HG03432 (cell line): ENCODE measurements around the gene PRKCI.
"Not testable (repeated sequence)": the region's sequence is repeated elsewhere in the genome, so short reads cannot be mapped to it uniquely, and the experiment has no call there.

Experiments
- ATAC-seq: cut with Tn5 transposase; IDR thresholded peaks from one replicate; pipeline ENCODE4 v1.9.1; 2021; ENCODE audit warnings: mild to moderate bottlenecking, moderate library complexity; ENCODE audit not compliant: unreplicated experiment

The PRKCI gene

GRCh38 chr3:170221924-170222646 lies at the start of gene PRKCI:
PRKCI (plus strand) TSS chr3:170222424; CDS start chr3:170222670, 246 bp downstream.
- peak; percentile 98 for ATAC-seq

- no peak for ATAC-seq
These were observed 43.6 kb upstream of the PRKCI start for GRCh38 chr3:170178651-170179050.

GRCh38 chr3:170179432-170179831 lies 42.8 kb upstream of the PRKCI start:
- ATAC-seq: no peak

GRCh38 chr3:170180079-170180907 lies 41.9 kb upstream of the PRKCI start:
- peak; percentile 28 for ATAC-seq

- peak; percentile 87 for ATAC-seq
These were observed 41.0 kb upstream of the PRKCI start, which contains the start of gene PHC3 for GRCh38 chr3:170180908-170181885. PHC3 (minus strand) TSS chr3:170181733; CDS start chr3:170181715, 18 bp downstream.

- ATAC-seq: peak; percentile 23
These were observed 32.6 kb upstream of the PRKCI start for GRCh38 chr3:170189398-170190256.

GRCh38 chr3:170195759-170196158 lies 26.5 kb upstream of the PRKCI start:
- not testable (repeated sequence) for ATAC-seq

- no peak for ATAC-seq
These were observed 25.4 kb upstream of the PRKCI start for GRCh38 chr3:170196833-170197232.

GRCh38 chr3:170200987-170201386 lies 21.2 kb upstream of the PRKCI start:
- ATAC-seq: no peak

- no peak for ATAC-seq
These were observed 20.7 kb upstream of the PRKCI start for GRCh38 chr3:170201527-170201926.

GRCh38 chr3:170203457-170203856 lies 18.8 kb upstream of the PRKCI start:
- ATAC-seq: no peak

GRCh38 chr3:170204023-170204472 lies 18.2 kb upstream of the PRKCI start:
- ATAC-seq: no peak

- ATAC-seq: no peak
These were observed 17.7 kb upstream of the PRKCI start for GRCh38 chr3:170204509-170204908.

GRCh38 chr3:170205302-170205701 lies 16.9 kb upstream of the PRKCI start:
- no peak for ATAC-seq

- not testable (repeated sequence) for ATAC-seq
These were observed 16.0 kb upstream of the PRKCI start for GRCh38 chr3:170206164-170206762.

- no peak for ATAC-seq
These were observed 14.5 kb upstream of the PRKCI start for GRCh38 chr3:170207717-170208116.

- ATAC-seq: no peak
These were observed 10.6 kb upstream of the PRKCI start for GRCh38 chr3:170211668-170212067.

- ATAC-seq: no peak
These were observed 2.4 kb upstream of the PRKCI start for GRCh38 chr3:170219850-170220249.

GRCh38 chr3:170220871-170221270 lies 1.4 kb upstream of the PRKCI start:
- no peak for ATAC-seq
